ENCODE data around the gene SGO2.

Gene SGO2

GRCh38 chr2:200592406-200593075 lies 66.5 kb downstream of the SGO2 start:
- DNase-seq (ENCODE audit: low spot score) = no peak
- no peak for TF ChIP-seq CTCF (IDR thresholded peaks at IDR 0.05; ENCODE audit: extremely low read depth, missing control alignments)

- no peak for DNase-seq (ENCODE audit: low spot score)
- TF ChIP-seq CTCF (IDR thresholded peaks at IDR 0.05; ENCODE audit: extremely low read depth, missing control alignments) = no peak
These were observed 67.9 kb downstream of the SGO2 start for GRCh38 chr2:200593905-200594304.

GRCh38 chr2:200595913-200596312 lies 69.9 kb downstream of the SGO2 start:
- no peak for TF ChIP-seq CTCF (IDR thresholded peaks at IDR 0.05; ENCODE audit: extremely low read depth, missing control alignments)
- DNase-seq (ENCODE audit: low spot score) = no peak

- DNase-seq (ENCODE audit: low spot score) = no peak
These were observed 71.0 kb downstream of the SGO2 start for GRCh38 chr2:200596774-200597570.

GRCh38 chr2:200599206-200599605 lies 73.2 kb downstream of the SGO2 start:
- DNase-seq (ENCODE audit: low spot score) = no peak
- TF ChIP-seq CTCF (IDR thresholded peaks at IDR 0.05; ENCODE audit: extremely low read depth, missing control alignments) = no peak

More at GRCh38 chr2:200596774-200597570, 71.0 kb downstream of the SGO2 start:
- no peak for TF ChIP-seq CTCF (IDR thresholded peaks at IDR 0.05; ENCODE audit: extremely low read depth, missing control alignments)

GRCh38 chr2:200600549-200601225 lies 74.7 kb downstream of the SGO2 start:
- no peak for DNase-seq (ENCODE audit: low spot score)
- no peak for TF ChIP-seq CTCF (IDR thresholded peaks at IDR 0.05; ENCODE audit: extremely low read depth, missing control alignments)

- DNase-seq (ENCODE audit: low spot score) = no peak
- no peak for TF ChIP-seq CTCF (IDR thresholded peaks at IDR 0.05; ENCODE audit: extremely low read depth, missing control alignments)
These were observed 76.6 kb downstream of the SGO2 start for GRCh38 chr2:200602584-200602983.

Data from GM20000 (cell line).